NB4 (cell line): ENCODE measurements around the gene IDH1.

Experiments used
- DNase-seq: peaks from one replicate; pipeline ENCODE4 v3.0.0; 2010; ENCODE audit warnings: low read depth
- H3K4me3 ChIP-seq: one replicate; pipeline ENCODE4 v1.5.1; 2011; ENCODE audit warnings: mild to moderate bottlenecking, low read depth, low read length, moderate library complexity
- CTCF ChIP-seq: IDR thresholded peaks from one replicate; pipeline ENCODE4 v1.5.1; 2012; ENCODE audit warnings: low read depth, low read length
- MYC ChIP-seq: IDR thresholded peaks from 2 replicates; pipeline ENCODE4 v1.6.1; 2011; ENCODE audit warnings: low read depth, low read length
- POLR2A ChIP-seq: IDR thresholded peaks from 2 replicates; pipeline ENCODE4 v1.6.1; 2011; ENCODE audit warnings: mild to moderate bottlenecking; ENCODE audit not compliant: insufficient read length; ENCODE audit errors: extremely low read depth
- TF ChIP-seq, protein P1 (sequence below): IDR thresholded peaks from 2 replicates; pipeline ENCODE4 v1.6.1; 2011; ENCODE audit warnings: low read depth, low read length

IDH1 gene

DNA sequence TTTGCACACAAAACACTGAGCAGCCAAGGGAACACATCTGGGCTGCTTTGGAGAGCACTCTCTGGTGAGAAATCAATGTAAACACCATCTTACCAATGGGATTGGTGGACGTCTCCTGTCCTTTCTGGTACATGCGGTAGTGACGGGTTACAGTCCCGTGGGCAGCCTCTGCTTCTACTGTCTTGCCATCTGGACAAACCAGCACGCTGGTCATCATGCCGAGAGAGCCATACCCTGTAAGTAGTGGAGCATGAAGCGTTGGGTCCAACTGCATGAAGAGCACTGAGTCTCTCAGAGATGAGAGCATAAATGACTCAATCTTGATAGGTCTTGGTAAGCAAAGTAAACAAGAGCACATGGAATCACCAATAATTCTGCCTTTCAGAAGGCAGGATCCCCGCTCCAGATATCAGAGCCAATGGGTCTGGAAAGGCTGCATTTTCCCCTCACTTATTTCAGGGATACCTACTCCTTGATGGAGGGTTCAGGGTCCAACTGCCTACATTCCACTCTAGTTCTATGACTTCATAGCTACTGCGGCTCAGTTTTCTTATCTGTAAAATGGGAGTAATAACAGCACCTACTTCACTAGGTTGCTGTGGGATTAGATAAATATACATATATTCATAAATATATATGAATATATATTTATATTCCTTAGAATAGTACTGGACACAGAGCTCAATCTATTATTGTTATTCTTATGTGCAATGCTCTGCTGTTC lies 14.9 kb downstream of the IDH1 start:
- no peak for TF ChIP-seq POLR2A
- TF ChIP-seq, protein P1, sequence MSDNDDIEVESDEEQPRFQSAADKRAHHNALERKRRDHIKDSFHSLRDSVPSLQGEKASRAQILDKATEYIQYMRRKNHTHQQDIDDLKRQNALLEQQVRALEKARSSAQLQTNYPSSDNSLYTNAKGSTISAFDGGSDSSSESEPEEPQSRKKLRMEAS, result no peak
- TF ChIP-seq MYC, result no peak
- no peak for TF ChIP-seq CTCF
- no peak for DNase-seq
- no peak overlapping the region for H3K4me3 ChIP-seq

- no peak overlapping the region for H3K4me3 ChIP-seq
- TF ChIP-seq, protein P1, result no peak
- TF ChIP-seq MYC, result no peak
- DNase-seq, result no peak
Measured at GRCh38 chr2:208235860-208236259, 19.0 kb downstream of the IDH1 start.

DNA sequence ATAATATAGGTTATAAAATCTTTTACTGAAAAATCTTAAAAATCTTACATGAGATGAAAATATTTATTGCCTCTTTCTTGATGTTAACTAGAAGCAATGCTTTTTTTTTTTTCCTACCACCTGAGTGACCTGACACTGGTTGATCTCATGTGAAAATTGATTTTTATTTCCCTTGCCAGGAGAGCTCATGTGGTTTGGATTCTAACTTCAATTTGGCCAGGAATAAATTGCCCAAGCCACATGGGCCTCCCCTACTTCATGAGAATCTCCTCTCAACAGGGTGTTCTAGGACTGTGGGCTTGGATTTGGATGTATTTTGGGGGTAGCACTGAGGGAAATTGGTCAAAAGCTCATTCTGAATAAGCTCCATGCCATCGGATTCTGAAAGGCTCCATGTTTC lies 20.1 kb downstream of the IDH1 start:
- no peak overlapping the region for H3K4me3 ChIP-seq
- TF ChIP-seq CTCF (no peak), MYC (no peak), POLR2A (no peak)
- TF ChIP-seq, protein P1, result no peak
- DNase-seq, result no peak

DNA sequence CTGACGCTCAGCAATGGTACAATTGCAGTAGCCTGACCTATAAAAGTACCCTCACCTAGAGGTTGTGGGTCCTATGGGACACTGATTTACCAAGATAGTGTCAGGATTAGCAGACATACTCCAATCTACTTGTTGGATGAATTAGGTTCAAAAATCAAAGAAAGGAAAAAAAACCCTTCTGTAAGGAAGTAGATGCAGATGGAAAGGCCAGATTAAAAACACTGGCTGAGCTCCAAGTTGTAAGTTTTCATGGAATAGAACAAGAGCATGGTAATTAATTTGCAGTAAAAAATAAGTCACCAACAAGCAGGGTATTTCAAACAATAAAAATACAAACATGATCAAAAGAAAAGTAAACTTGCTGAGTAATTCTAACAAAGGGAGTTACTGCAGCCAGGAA lies 26.4 kb downstream of the IDH1 start:
- DNase-seq, result no peak
- no peak overlapping the region for H3K4me3 ChIP-seq
- no peak for TF ChIP-seq MYC
- TF ChIP-seq POLR2A, result no peak
- no peak for TF ChIP-seq CTCF
- TF ChIP-seq, protein P1, result no peak

DNA sequence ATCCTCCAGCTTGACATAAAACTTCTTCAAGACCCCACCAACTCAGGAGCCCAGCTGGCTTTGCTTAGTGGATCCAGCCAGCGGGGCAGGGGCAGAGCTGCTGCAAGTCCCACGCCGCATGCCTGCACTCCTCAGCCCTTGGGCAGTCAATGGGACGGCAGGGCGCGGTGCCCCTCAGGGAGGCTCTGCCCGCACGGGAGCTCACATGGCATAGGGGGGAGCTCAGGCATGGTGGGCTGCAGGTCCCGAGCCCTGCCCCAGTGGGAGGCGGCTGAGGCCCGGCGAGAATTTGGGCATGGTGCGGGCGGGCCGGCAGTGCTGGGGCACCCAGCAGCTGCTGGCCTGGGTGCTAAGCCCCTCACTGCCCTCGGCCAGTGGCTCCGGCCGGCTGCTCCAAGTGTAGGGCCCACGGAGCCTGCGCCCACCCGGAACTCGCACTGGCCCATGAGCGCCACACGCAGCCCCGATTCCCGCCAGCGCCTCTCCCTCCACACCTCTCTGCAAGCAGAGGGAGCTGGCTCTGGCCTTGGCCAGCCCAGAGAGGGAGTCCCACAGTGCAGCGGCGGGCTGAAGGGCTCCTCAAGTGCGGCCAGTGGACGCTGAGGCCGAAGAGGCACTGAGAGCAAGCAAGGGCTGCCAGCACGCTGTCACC lies 27.2 kb downstream of the IDH1 start:
- no peak overlapping the region for H3K4me3 ChIP-seq
- DNase-seq, result no peak
- TF ChIP-seq POLR2A (no peak), MYC (no peak), CTCF (no peak)
- TF ChIP-seq, protein P1, result no peak

DNA sequence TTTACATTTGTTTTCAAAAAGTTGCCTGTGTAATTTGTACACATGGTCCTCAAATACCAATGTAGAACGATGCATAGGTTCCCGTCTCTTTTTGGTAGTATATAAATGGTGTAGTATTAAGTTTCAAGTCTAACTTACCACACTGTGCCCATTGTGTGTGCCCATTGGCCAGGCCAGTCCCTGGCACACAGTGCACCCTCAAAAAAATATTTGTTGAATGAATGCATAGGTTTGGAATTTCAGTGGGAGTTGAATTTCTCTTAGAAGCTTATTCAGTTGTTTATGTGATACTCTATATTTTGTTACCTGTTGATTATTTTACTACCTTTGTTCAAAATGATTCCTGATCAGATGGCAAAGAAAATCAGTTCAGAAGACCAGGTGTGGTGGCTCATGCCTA lies 30.1 kb downstream of the IDH1 start:
- TF ChIP-seq POLR2A (no peak), CTCF (no peak), MYC (no peak)
- TF ChIP-seq, protein P1, result no peak
- no peak for DNase-seq
- H3K4me3 ChIP-seq, result no peak overlapping the region
